B cell (primary cell): Measurements from ENCODE around the gene POLR3B. TPM values are rescaled to one million over a fixed set of nuclear protein-coding genes. Genes with fewer than 3 reads are reported as not detected.
"Not testable (repeated sequence)": the region's sequence is repeated elsewhere in the genome, so short reads cannot be mapped to it uniquely, and the experiment has no call there.

ENCODE experiments used
- ATAC-seq: fragments of 200-7000 bp; cut with Tn5 transposase; one replicate; pipeline ENCODE4 v1.10.0; 2021; ENCODE audit warnings: low read depth, mild to moderate bottlenecking, moderate number of reproducible peaks, moderate library complexity
- CTCF ChIA-PET: fragments of 350-600 bp; sonication (Branson Sonifier 250); formaldehyde crosslinking; loops from one replicate; lab custom pipeline; 2021; ENCODE audit warnings: antibody characterized with exemption, inconsistent platforms; lab: Charles Lee
- POLR2A ChIA-PET: fragments of 350-600 bp; sonication (Branson Sonifier 250); formaldehyde crosslinking; loops from one replicate; lab custom pipeline; 2021; ENCODE audit warnings: antibody characterized with exemption; lab: Charles Lee
- DNase-seq: peaks from one replicate; pipeline ENCODE4 v3.0.0; 2013
- H2AFZ ChIP-seq: 2 replicates; pipeline ENCODE4 v1.6.1; 2012; ENCODE audit warnings: mild to moderate bottlenecking, low read depth, low read length; ENCODE audit not compliant: insufficient read depth, poor library complexity, severe bottlenecking
- H3K27ac ChIP-seq, 2 donors: 1 replicate in 1 of 2; 2 replicates in 1 of 2; pipeline ENCODE4 v1.5.1; 2012 to 2013; ENCODE audit warnings: low read length in 2 of 2, mild to moderate bottlenecking in 2 of 2, moderate library complexity in 1 of 2
- H3K27me3 ChIP-seq, 4 experiments: fragments of 200-600 bp in 1 of 4; sonication (generic) in 1 of 4; replicated peaks in 1 of 4; 1 replicate in 2 of 4; 2 replicates in 2 of 4; pipeline versions ENCODE4 v1.6.1 to v1.7.0; 2013 to 2016; ENCODE audit warnings: low read length in 3 of 4, mild to moderate bottlenecking in 2 of 4, mixed read lengths in 1 of 4, moderate library complexity in 1 of 4; ENCODE audit not compliant: insufficient read depth in 4 of 4, control insufficient read depth in 3 of 4; ENCODE audit errors: control extremely low read depth in 1 of 4
- H3K36me3 ChIP-seq, 2 experiments: replicated peaks in 1 of 2; 1 replicate in 1 of 2; 2 replicates in 1 of 2; pipeline versions ENCODE4 v1.6.1 to v1.7.1; 2013; ENCODE audit warnings: low read length in 1 of 2; ENCODE audit not compliant: insufficient read depth in 2 of 2, control insufficient read depth in 1 of 2; ENCODE audit errors: control extremely low read depth in 1 of 2, extremely low read depth in 1 of 2
- H3K4me1 ChIP-seq, 2 donors: fragments of 200-600 bp in 1 of 2; sonication (generic) in 1 of 2; 1 replicate in 1 of 2; 2 replicates in 1 of 2; pipeline versions ENCODE4 v1.5.1 to v1.6.1; 2013 to 2017; ENCODE audit warnings: low read length in 2 of 2; ENCODE audit not compliant: control insufficient read depth in 2 of 2, insufficient read depth in 2 of 2
- H3K4me2 ChIP-seq: replicated peaks from 2 replicates; pipeline ENCODE3; 2012; ENCODE audit warnings: mild to moderate bottlenecking, low read depth, low read length; ENCODE audit not compliant: poor library complexity, severe bottlenecking
- H3K4me3 ChIP-seq, 5 experiments: fragments of 200-600 bp in 1 of 5; sonication (generic) in 1 of 5; 1 replicate in 3 of 5; 2 replicates in 2 of 5; pipeline versions ENCODE4 v1.5.1 to v1.7.0; 2011 to 2016; ENCODE audit warnings: low read length in 4 of 5, mild to moderate bottlenecking in 4 of 5, low read depth in 2 of 5, control low read depth in 1 of 5, moderate library complexity in 1 of 5; ENCODE audit not compliant: insufficient read depth in 1 of 5; ENCODE audit errors: control extremely low read depth in 1 of 5, extremely low read depth in 1 of 5
- H3K79me2 ChIP-seq: fragments of 200-600 bp; sonication (generic); one replicate; pipeline ENCODE4 v1.6.0; 2016; ENCODE audit warnings: low read length; ENCODE audit not compliant: control insufficient read depth, insufficient read depth
- H3K9ac ChIP-seq: fragments of 200-600 bp; sonication (generic); 2 replicates; pipeline ENCODE4 v1.6.1; 2017; ENCODE audit warnings: mild to moderate bottlenecking, low read length, moderate library complexity
- H3K9me3 ChIP-seq, 3 donors: one replicate each; pipeline versions ENCODE4 v1.6.1 to v1.7.1; 2013; ENCODE audit warnings: low read length in 2 of 3; ENCODE audit not compliant: control insufficient read depth in 2 of 3, insufficient read depth in 1 of 3; ENCODE audit errors: control extremely low read depth in 1 of 3
- H4K20me1 ChIP-seq: 2 replicates; pipeline ENCODE4 v1.6.0; 2012; ENCODE audit warnings: mild to moderate bottlenecking, low read length; ENCODE audit not compliant: insufficient read depth, control insufficient read depth, poor library complexity, severe bottlenecking
- H3K27ac Mint-ChIP-seq: one replicate; pipeline ENCODE4 v1.8.0; 2021; ENCODE audit warnings: mixed read lengths
- H3K27me3 Mint-ChIP-seq: one replicate; pipeline ENCODE4 v1.8.0; 2021; ENCODE audit warnings: mixed read lengths
- H3K4me1 Mint-ChIP-seq: one replicate; pipeline ENCODE4 v1.8.0; 2021; ENCODE audit warnings: mixed read lengths
- H3K4me3 Mint-ChIP-seq: one replicate; pipeline ENCODE4 v1.8.0; 2021; ENCODE audit warnings: mixed read lengths
- H3K9me3 Mint-ChIP-seq: one replicate; pipeline ENCODE4 v1.8.0; 2022; ENCODE audit warnings: mixed read lengths; ENCODE audit not compliant: insufficient read depth
- EZH2 ChIP-seq: IDR thresholded peaks from 2 replicates; pipeline ENCODE4 v1.6.1; 2012; ENCODE audit warnings: borderline replicate concordance, low read depth, mild to moderate bottlenecking, moderate library complexity, low read length; ENCODE audit not compliant: insufficient read depth, poor library complexity, severe bottlenecking
- WGBS: methylation state at CpG from one replicate; pipeline ENCODE4 v1.1.5; 2013; ENCODE audit warnings: missing lambda C conversion rate; ENCODE audit not compliant: insufficient coverage; 5-methylcytosine and 5-hydroxymethylcytosine counted together
- intact Hi-C: fragments of 100-400 bp; cut with micrococcal nuclease; formaldehyde crosslinking; loops from one replicate; pipeline ENCODE4 v1.10.0; 2022
- polyA plus RNA-seq: library from polyadenylated mRNA; depleted of rRNA; stranded (reverse); fragments of >200 nt; gene quantifications from 2 replicates; pipeline ENCODE4 v1.2.3, GENCODE V29; 2012
- total RNA-seq, 2 donors: library from RNA; stranded (reverse); fragments of 120-200 nt in 1 of 2; gene quantifications; 1 replicate in 1 of 2; 2 replicates in 1 of 2; pipeline versions ENCODE4 v1.2.3 to v1.2.4, GENCODE V29; 2013 to 2022
- TF ChIP-seq, protein P1 (sequence below): fragments of 200-600 bp; IDR thresholded peaks from one replicate; pipeline ENCODE4 v1.8.0; 2022; ENCODE audit warnings: antibody characterized with exemption, mild to moderate bottlenecking

Gene POLR3B
- total and polyA plus RNA-seq, 2 donors (not counting 1 experiment from before 2014, with no cell fraction given): 1.3 to 9.7 TPM

DNA sequence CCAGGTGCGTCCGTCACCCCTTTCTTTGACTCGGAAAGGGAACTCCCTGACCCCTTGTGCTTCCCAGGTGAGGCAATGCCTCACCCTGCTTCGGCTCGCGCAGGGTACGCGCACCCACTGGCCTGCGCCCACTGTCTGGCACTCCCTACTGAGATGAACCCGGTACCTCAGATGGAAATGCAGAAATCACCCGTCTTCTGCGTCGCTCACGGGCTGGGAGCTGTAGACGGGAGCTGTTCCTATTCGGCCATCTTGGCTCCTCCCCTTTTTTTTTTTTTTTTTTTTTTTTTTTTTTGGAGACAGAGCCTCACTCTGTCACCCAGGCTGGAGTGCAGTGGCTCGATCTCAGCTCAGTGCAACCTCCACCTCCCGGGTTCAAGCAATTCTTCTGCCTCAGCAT is 120.1 kb downstream of the POLR3B start:
- H3K9me3 Mint-ChIP-seq, CTCF ChIA-PET, H4K20me1 ChIP-seq, H3K4me3 Mint-ChIP-seq, H3K27me3 ChIP-seq, H3K4me1 ChIP-seq, ATAC-seq, H3K27me3 Mint-ChIP-seq, H3K9me3 ChIP-seq, H3K27ac Mint-ChIP-seq, H2AFZ ChIP-seq, intact Hi-C loops, H3K9ac ChIP-seq, POLR2A ChIA-PET, DNase-seq, H3K4me3 ChIP-seq, H3K4me1 Mint-ChIP-seq, H3K79me2 ChIP-seq, H3K36me3 ChIP-seq, H3K27ac ChIP-seq, H3K4me2 ChIP-seq: not testable (repeated sequence)
- WGBS: 99% methylated on average over 9 of the region's 18 CpGs

DNA sequence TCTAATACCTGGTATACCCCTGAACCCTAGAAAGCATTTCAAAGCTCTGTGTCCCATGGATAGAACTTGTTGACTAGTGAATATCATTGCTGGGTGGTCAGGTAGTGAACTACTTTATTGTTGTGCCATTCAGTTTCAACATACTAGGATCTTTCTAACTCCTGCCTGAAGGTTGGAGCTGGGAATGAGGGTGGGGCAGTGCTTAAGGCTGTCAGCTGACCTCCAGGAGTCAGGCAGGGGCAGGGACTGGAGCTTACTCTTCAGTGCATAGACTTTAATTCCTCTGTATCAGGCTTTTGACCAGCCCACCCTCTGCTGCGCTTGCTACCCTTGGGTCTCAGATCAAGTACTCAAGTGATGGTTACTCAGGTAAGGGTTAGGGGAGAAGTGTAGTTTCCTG is 122.7 kb downstream of the POLR3B start:
- no peaks in the 10 kb centered on the region for H3K27me3 ChIP-seq
- H3K27ac Mint-ChIP-seq: no peak overlapping the region
- intact Hi-C loops: no loop called here
- H3K79me2 ChIP-seq: no peaks in the 10 kb centered on the region
- H3K4me1 ChIP-seq: no peaks in the 10 kb centered on the region
- no peak overlapping the region for H3K4me2 ChIP-seq
- no peaks in the 10 kb centered on the region for H3K36me3 ChIP-seq
- no peak overlapping the region for H3K27ac ChIP-seq
- TF ChIP-seq, protein P1, sequence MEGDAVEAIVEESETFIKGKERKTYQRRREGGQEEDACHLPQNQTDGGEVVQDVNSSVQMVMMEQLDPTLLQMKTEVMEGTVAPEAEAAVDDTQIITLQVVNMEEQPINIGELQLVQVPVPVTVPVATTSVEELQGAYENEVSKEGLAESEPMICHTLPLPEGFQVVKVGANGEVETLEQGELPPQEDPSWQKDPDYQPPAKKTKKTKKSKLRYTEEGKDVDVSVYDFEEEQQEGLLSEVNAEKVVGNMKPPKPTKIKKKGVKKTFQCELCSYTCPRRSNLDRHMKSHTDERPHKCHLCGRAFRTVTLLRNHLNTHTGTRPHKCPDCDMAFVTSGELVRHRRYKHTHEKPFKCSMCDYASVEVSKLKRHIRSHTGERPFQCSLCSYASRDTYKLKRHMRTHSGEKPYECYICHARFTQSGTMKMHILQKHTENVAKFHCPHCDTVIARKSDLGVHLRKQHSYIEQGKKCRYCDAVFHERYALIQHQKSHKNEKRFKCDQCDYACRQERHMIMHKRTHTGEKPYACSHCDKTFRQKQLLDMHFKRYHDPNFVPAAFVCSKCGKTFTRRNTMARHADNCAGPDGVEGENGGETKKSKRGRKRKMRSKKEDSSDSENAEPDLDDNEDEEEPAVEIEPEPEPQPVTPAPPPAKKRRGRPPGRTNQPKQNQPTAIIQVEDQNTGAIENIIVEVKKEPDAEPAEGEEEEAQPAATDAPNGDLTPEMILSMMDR: no peak
- no peak for TF ChIP-seq EZH2
- CTCF ChIA-PET: no interaction called here
- no peaks in the 10 kb centered on the region for H3K27me3 Mint-ChIP-seq
- ATAC-seq (no peak), DNase-seq (no peak)
- H3K4me1 Mint-ChIP-seq: no peaks in the 10 kb centered on the region
- H2AFZ ChIP-seq: no peak overlapping the region
- no peak overlapping the region for H3K4me3 Mint-ChIP-seq
- H3K9me3 Mint-ChIP-seq: no peaks in the 10 kb centered on the region
- WGBS: no CpG with 5 or more reads among the region's 1 CpG
- H3K9ac ChIP-seq: no peak overlapping the region
- H3K4me3 ChIP-seq: no peak overlapping the region
- no peaks in the 10 kb centered on the region for H4K20me1 ChIP-seq
- H3K9me3 ChIP-seq: no peaks in the 10 kb centered on the region
- POLR2A ChIA-PET: no interaction called here
